Right atrium auricular region (tissue), 2 donors: ENCODE measurements around the gene POT1. TPM values are rescaled to one million over a fixed set of nuclear protein-coding genes. Genes with fewer than 3 reads are reported as not detected.

ENCODE experiments used
- DNase-seq: peaks from one replicate; pipeline ENCODE4 v3.0.0-alpha.2; 2019; ENCODE audit warnings: low spot score
- H3K27ac ChIP-seq, 2 donors: fragments of 200-600 bp; sonication (generic); 1 replicate in 1 of 2; 2 replicates in 1 of 2; pipeline ENCODE4 v1.5.1; 2016 to 2019
- H3K27me3 ChIP-seq, 2 donors: fragments of 200-600 bp; sonication (generic); one replicate each; pipeline versions ENCODE4 v1.5.1 to v1.6.0; 2017 to 2019
- H3K36me3 ChIP-seq: fragments of 200-600 bp; sonication (generic); one replicate; pipeline ENCODE4 v1.5.1; 2016
- H3K4me1 ChIP-seq, 2 donors: fragments of 200-600 bp; sonication (generic); one replicate each; pipeline versions ENCODE4 v1.5.1 to v1.6.0; 2017 to 2019
- H3K4me3 ChIP-seq, 2 donors: fragments of 200-600 bp; sonication (generic); 1 replicate in 1 of 2; 2 replicates in 1 of 2; pipeline ENCODE4 v1.5.1; 2017 to 2019; ENCODE audit warnings: mild to moderate bottlenecking in 1 of 2, moderate library complexity in 1 of 2
- H3K9me3 ChIP-seq, 2 donors: fragments of 200-600 bp; sonication (generic); one replicate each; pipeline ENCODE4 v1.5.1; 2019
- CTCF ChIP-seq, 2 donors: fragments of 200-600 bp; sonication (generic); IDR thresholded peaks; one replicate each; pipeline ENCODE4 v1.5.1; 2019; ENCODE audit warnings: antibody characterized with exemption in 2 of 2
- total RNA-seq, 2 donors: library from RNA; depleted of rRNA; stranded (reverse); fragments of >200 nt; gene quantifications; one replicate each; pipeline ENCODE4 v1.1.0, GENCODE V29; 2016

Gene POT1
- total RNA-seq, 2 donors from 2014 or later = 10.7 to 15.5 TPM

GRCh38 chr7:124857672-124858235 lies 71.9 kb downstream of the POT1 start:
- Histone ChIP-seq H3K4me3 (no peak overlapping the region), H3K27me3 (no peaks in the 10 kb centered on the region), H3K9me3 (no peaks in the 10 kb centered on the region), H3K4me1 (no peaks in the 10 kb centered on the region), H3K27ac (no peak overlapping the region), H3K36me3 (peaks cover 18% of the 10 kb centered on the region)
- DNase-seq = no peak
- no peak for TF ChIP-seq CTCF (IDR thresholded peaks at IDR 0.05)

- Histone ChIP-seq H3K4me1 (no peaks in the 10 kb centered on the region), H3K27ac (no peak overlapping the region), H3K36me3 (peaks cover 15% of the 10 kb centered on the region), H3K27me3 (no peaks in the 10 kb centered on the region), H3K4me3 (no peak overlapping the region), H3K9me3 (no peaks in the 10 kb centered on the region)
- no peak for DNase-seq
- peak; percentile 51 to 69 for TF ChIP-seq CTCF (IDR thresholded peaks at IDR 0.05)
These were observed 73.2 kb downstream of the POT1 start for GRCh38 chr7:124856299-124856888.

- H3K4me3 ChIP-seq = no peak overlapping the region
- peaks cover 11% of the 10 kb centered on the region for H3K36me3 ChIP-seq
- no peak for DNase-seq
- H3K4me1 ChIP-seq = no peaks in the 10 kb centered on the region
- no peaks in the 10 kb centered on the region for H3K9me3 ChIP-seq
- H3K27me3 ChIP-seq = no peaks in the 10 kb centered on the region
- no peak for TF ChIP-seq CTCF (IDR thresholded peaks at IDR 0.05)
- H3K27ac ChIP-seq = no peak overlapping the region
These were observed 86.3 kb downstream of the POT1 start for GRCh38 chr7:124843336-124843735.

- Histone ChIP-seq H3K27ac (no peak overlapping the region), H3K4me1 (no peaks in the 10 kb centered on the region), H3K36me3 (no peaks in the 10 kb centered on the region), H3K4me3 (no peak overlapping the region), H3K27me3 (no peaks in the 10 kb centered on the region), H3K9me3 (no peaks in the 10 kb centered on the region)
- no peak for DNase-seq
- TF ChIP-seq CTCF (IDR thresholded peaks at IDR 0.05) = no peak
These were observed 89.2 kb downstream of the POT1 start for GRCh38 chr7:124840435-124840834.

- H3K4me1 ChIP-seq = no peaks in the 10 kb centered on the region
- H3K9me3 ChIP-seq = no peaks in the 10 kb centered on the region
- peaks cover 4% of the 10 kb centered on the region for H3K36me3 ChIP-seq
- TF ChIP-seq CTCF (IDR thresholded peaks at IDR 0.05) = no peak
- no peaks in the 10 kb centered on the region for H3K27me3 ChIP-seq
- no peak for DNase-seq
- H3K4me3 ChIP-seq = no peak overlapping the region
- no peak overlapping the region for H3K27ac ChIP-seq
These were observed 89.9 kb downstream of the POT1 start for GRCh38 chr7:124839687-124840086.

GRCh38 chr7:124836173-124836572 lies 93.5 kb downstream of the POT1 start:
- Histone ChIP-seq H3K27me3 (no peaks in the 10 kb centered on the region), H3K27ac (no peak overlapping the region), H3K36me3 (peaks cover 6% of the 10 kb centered on the region), H3K4me3 (no peak overlapping the region), H3K4me1 (no peaks in the 10 kb centered on the region), H3K9me3 (no peaks in the 10 kb centered on the region)
- TF ChIP-seq CTCF (IDR thresholded peaks at IDR 0.05) = no peak
- DNase-seq = no peak
